Panc1 (cell line): ENCODE results near the gene PPCDC. TPM values are rescaled to one million over a fixed set of nuclear protein-coding genes. Genes with fewer than 3 reads are reported as not detected.
A peak's percentile ranks its signal among the peaks of the same experiment; 100 is the strongest.

ENCODE experiments used
- ATAC-seq: fragments of 200-7000 bp; cut with Tn5 transposase; 2 replicates; pipeline ENCODE4 v1.9.1; 2020; ENCODE audit warnings: mild to moderate bottlenecking, moderate library complexity
- BruUV-seq: library from RNA; stranded (reverse); fragments of 400-500 nt; replicated peaks from 2 replicates; lab custom pipeline; 2021; lab: Mats Ljungman, UMichigan
- CTCF ChIA-PET: fragments of 300-600 bp; sonication (Branson Sonifier 250); formaldehyde crosslinking; loops from one replicate; lab custom pipeline; 2022; ENCODE audit warnings: antibody characterized with exemption; lab: Charles Lee
- POLR2A ChIA-PET: fragments of 300-600 bp; sonication (Branson Sonifier 250); formaldehyde crosslinking; loops from one replicate; lab custom pipeline; 2022; ENCODE audit warnings: antibody characterized with exemption; lab: Charles Lee
- DNase-seq: peaks from one replicate; pipeline ENCODE4 v3.0.0-alpha.2; 2010; ENCODE audit warnings: low read depth, low spot score
- H3K27ac ChIP-seq: 2 replicates; pipeline ENCODE4 v1.5.1; 2011; ENCODE audit warnings: mild to moderate bottlenecking, low read length, inconsistent platforms
- H3K27me3 ChIP-seq: fragments of 200-500 bp; sonication (Bioruptor generic); 2 replicates; pipeline ENCODE4 v1.6.0; 2014; ENCODE audit warnings: low read length, inconsistent platforms; ENCODE audit not compliant: control insufficient read depth, insufficient read depth
- H3K36me3 ChIP-seq: fragments of 200-500 bp; sonication (Bioruptor generic); 2 replicates; pipeline ENCODE4 v1.5.1; 2014; ENCODE audit warnings: inconsistent platforms, mild to moderate bottlenecking, low read length, moderate library complexity; ENCODE audit not compliant: control insufficient read depth, insufficient read depth
- H3K4me1 ChIP-seq: 2 replicates; pipeline ENCODE4 v1.5.1; 2011; ENCODE audit warnings: inconsistent platforms, mild to moderate bottlenecking, low read length, moderate library complexity; ENCODE audit not compliant: control insufficient read depth, insufficient read depth
- H3K4me3 ChIP-seq, 2 experiments: 2 replicates each; pipeline ENCODE4 v1.5.1; 2011 to 2012; ENCODE audit warnings: low read depth in 2 of 2, low read length in 2 of 2, mild to moderate bottlenecking in 2 of 2, inconsistent platforms in 1 of 2, moderate library complexity in 1 of 2
- H3K9me3 ChIP-seq: fragments of 200-500 bp; sonication (Bioruptor generic); 2 replicates; pipeline ENCODE4 v1.5.1; 2014; ENCODE audit warnings: low read depth, mild to moderate bottlenecking, inconsistent platforms, low read length, moderate library complexity; ENCODE audit not compliant: control insufficient read depth, insufficient read depth
- POLR2AphosphoS5 ChIP-seq: IDR thresholded peaks from 2 replicates; pipeline ENCODE4 v1.6.1; 2012; ENCODE audit warnings: mild to moderate bottlenecking, low read depth, low read length, moderate library complexity
- SIN3A ChIP-seq: IDR thresholded peaks from 2 replicates; pipeline ENCODE4 v1.6.1; 2012; ENCODE audit warnings: low read depth, mild to moderate bottlenecking, low read length, moderate library complexity, borderline replicate concordance; ENCODE audit not compliant: insufficient read depth
- TCF7L2 ChIP-seq: IDR thresholded peaks from 2 replicates; pipeline ENCODE4 v1.6.1; 2011; ENCODE audit warnings: mild to moderate bottlenecking, low read depth, low read length, inconsistent platforms
- in situ Hi-C: cut with HindIII; loops from 2 replicates; pipeline ENCODE4 v1.10.0; 2016; ENCODE audit warnings: low sequenced_read_pairs, low pct_unique_long_range_greater_than_20kb
- intact Hi-C: fragments of 100-400 bp; cut with micrococcal nuclease; formaldehyde crosslinking; loops from one replicate; pipeline ENCODE4 v1.10.0; 2022; ENCODE audit not compliant: unreplicated experiment
- total RNA-seq: library from RNA; stranded (reverse); gene quantifications from one replicate; pipeline ENCODE4 v1.2.1, GENCODE V29; 2021; ENCODE audit not compliant: unreplicated experiment
- TF ChIP-seq, protein P1 (sequence below), 2 experiments: IDR thresholded peaks; 2 replicates each; pipeline ENCODE4 v1.6.1; 2011 to 2012; ENCODE audit warnings: low read depth in 2 of 2, control low read depth in 1 of 2, low read length in 1 of 2, mild to moderate bottlenecking in 1 of 2, moderate library complexity in 1 of 2; ENCODE audit not compliant: insufficient read depth in 1 of 2
- TF ChIP-seq, protein P2 (sequence below): fragments of 450-650 bp; IDR thresholded peaks from 2 replicates; pipeline ENCODE4 v1.5.1; 2017; ENCODE audit warnings: mild to moderate bottlenecking

Gene PPCDC
- total RNA-seq, 1 experiment from 2014 or later: 26.1 TPM

DNA sequence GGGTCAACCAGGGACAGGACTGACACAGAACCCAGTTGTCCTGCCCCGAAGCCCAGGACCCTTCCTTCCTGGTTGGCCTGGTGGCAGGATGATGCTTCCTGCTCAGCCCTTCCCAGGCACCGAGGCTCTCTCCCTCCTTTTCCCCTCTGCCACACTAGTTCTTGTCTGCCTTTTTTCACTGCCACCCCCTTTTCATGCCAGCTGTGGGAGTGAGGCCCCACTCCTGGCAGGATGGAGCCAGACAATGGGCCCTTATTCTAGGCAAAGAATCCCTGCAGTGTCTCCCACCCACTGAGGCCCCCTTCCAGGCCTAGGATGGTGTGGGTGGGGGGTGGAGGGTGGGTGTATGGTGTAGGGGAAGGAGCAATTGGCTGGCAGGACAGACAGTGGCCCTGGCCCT is 29.2 kb upstream of the PPCDC start:
- no peaks in the 10 kb centered on the region for H3K36me3 ChIP-seq
- intact Hi-C loops (no loop called here), in situ Hi-C loops (no loop called here)
- ATAC-seq (no peak), DNase-seq (no peak)
- no peaks in the 10 kb centered on the region for H3K9me3 ChIP-seq
- no TSS peak for BruUV-seq
- H3K27me3 ChIP-seq: peaks cover 5% of the 10 kb centered on the region; the same call in 1 of the 2 replicates
- ChIA-PET CTCF (interaction anchor here (0.7 kb wide), 1 partner anchor 163 kb away, joined by 3 read pairs; no protein-coding TSS in a partner anchor), POLR2A (no interaction called here)
- no peak overlapping the region for H3K27ac ChIP-seq
- no peak overlapping the region for H3K4me3 ChIP-seq
- no peak for TF ChIP-seq POLR2AphosphoS5
- no peak for TF ChIP-seq TCF7L2
- TF ChIP-seq, protein P1, sequence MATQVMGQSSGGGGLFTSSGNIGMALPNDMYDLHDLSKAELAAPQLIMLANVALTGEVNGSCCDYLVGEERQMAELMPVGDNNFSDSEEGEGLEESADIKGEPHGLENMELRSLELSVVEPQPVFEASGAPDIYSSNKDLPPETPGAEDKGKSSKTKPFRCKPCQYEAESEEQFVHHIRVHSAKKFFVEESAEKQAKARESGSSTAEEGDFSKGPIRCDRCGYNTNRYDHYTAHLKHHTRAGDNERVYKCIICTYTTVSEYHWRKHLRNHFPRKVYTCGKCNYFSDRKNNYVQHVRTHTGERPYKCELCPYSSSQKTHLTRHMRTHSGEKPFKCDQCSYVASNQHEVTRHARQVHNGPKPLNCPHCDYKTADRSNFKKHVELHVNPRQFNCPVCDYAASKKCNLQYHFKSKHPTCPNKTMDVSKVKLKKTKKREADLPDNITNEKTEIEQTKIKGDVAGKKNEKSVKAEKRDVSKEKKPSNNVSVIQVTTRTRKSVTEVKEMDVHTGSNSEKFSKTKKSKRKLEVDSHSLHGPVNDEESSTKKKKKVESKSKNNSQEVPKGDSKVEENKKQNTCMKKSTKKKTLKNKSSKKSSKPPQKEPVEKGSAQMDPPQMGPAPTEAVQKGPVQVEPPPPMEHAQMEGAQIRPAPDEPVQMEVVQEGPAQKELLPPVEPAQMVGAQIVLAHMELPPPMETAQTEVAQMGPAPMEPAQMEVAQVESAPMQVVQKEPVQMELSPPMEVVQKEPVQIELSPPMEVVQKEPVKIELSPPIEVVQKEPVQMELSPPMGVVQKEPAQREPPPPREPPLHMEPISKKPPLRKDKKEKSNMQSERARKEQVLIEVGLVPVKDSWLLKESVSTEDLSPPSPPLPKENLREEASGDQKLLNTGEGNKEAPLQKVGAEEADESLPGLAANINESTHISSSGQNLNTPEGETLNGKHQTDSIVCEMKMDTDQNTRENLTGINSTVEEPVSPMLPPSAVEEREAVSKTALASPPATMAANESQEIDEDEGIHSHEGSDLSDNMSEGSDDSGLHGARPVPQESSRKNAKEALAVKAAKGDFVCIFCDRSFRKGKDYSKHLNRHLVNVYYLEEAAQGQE (IDR thresholded peaks at IDR 0.05; ENCODE audit: insufficient read depth in 1 of 2, low read depth in 2 of 2, low read length in 1 of 2): no peak
- TF ChIP-seq, protein P2, sequence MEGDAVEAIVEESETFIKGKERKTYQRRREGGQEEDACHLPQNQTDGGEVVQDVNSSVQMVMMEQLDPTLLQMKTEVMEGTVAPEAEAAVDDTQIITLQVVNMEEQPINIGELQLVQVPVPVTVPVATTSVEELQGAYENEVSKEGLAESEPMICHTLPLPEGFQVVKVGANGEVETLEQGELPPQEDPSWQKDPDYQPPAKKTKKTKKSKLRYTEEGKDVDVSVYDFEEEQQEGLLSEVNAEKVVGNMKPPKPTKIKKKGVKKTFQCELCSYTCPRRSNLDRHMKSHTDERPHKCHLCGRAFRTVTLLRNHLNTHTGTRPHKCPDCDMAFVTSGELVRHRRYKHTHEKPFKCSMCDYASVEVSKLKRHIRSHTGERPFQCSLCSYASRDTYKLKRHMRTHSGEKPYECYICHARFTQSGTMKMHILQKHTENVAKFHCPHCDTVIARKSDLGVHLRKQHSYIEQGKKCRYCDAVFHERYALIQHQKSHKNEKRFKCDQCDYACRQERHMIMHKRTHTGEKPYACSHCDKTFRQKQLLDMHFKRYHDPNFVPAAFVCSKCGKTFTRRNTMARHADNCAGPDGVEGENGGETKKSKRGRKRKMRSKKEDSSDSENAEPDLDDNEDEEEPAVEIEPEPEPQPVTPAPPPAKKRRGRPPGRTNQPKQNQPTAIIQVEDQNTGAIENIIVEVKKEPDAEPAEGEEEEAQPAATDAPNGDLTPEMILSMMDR: no peak
- no peak for TF ChIP-seq SIN3A
- H3K4me1 ChIP-seq: peaks cover 3% of the 10 kb centered on the region; the same call in 1 of the 2 replicates

DNA sequence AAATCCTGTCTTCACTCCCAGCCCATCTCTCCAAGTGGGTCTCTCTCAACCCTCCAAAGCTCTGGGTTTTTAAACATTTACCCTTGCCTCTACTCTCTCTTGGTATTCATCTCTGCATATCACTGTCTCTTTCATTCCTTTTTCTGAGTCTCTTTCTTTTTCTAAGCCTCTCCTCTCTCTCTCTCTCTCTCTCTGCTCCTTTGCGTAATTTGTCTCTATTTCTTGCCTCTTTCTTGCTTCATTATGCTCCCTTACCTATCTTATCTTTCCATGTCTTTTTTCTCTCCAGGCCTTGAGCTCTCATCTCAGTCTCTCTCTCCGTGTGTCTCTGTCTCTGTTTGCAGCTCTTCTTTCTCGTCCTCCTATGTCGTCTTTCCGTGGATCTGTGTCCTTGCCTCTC is 28.7 kb upstream of the PPCDC start:
- CTCF ChIA-PET: interaction anchor here (0.5 to 0.7 kb wide), 2 partner anchors 162 to 415 kb away, joined by 3 read pairs; no protein-coding TSS in a partner anchor
- no TSS peak for BruUV-seq
- DNase-seq (no peak), ATAC-seq (no peak)
- in situ Hi-C loops (no loop called here), intact Hi-C loops (no loop called here)
- Histone ChIP-seq H3K4me3 (peak overlapping the region; percentile 54 to 57), H3K9me3 (no peaks in the 10 kb centered on the region), H3K4me1 (peaks cover 3% of the 10 kb centered on the region; the same call in 1 of the 2 replicates), H3K27me3 (peaks cover 5% of the 10 kb centered on the region; the same call in 1 of the 2 replicates), H3K36me3 (no peaks in the 10 kb centered on the region), H3K27ac (no peak overlapping the region)
- TF ChIP-seq SIN3A (no peak), TCF7L2 (no peak)
- POLR2A ChIA-PET: no interaction called here

DNA sequence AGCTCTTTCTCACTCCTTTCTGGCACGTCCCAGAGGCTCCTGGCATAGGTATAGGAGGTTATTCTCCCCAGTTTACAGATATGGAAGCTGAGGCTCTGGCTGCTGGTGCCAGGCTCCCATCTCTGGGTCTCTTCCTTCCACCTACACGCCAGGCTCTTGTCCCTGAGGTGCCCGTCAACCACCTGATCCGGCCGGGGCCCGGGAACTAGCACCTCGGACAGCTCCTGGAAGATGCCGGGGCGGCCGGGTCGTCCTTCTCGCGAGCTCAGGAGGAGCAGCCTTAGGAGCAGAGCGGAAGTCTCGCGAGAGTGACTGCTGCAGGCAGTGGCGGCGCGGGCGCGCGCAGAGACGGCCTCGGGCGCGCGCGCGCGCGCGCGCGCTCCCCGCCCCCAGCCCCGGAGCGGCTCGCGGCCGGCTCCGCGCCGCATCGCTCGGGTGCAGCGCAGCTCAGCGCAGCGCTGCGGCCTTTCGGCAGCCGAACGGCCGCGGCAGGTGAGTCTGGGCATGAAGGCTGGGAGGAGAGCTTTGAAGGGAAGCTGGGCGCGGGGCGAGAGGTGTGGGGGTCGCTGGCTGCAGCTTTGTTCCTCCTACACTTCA is 28.1 kb upstream of the PPCDC start, which contains the start of gene SCAMP5:
Gene SCAMP5, plus strand, starts transcription at position 382 of the 597 bp plus-strand sequence. CDS start 16,277 bp downstream, outside the sequence.
- no peak for TF ChIP-seq POLR2AphosphoS5
- TF ChIP-seq, protein P2: no peak
- TF ChIP-seq, protein P1 (IDR thresholded peaks at IDR 0.05; ENCODE audit: insufficient read depth in 1 of 2, low read depth in 2 of 2, low read length in 1 of 2): peak; percentile 99
- TF ChIP-seq SIN3A: peak; percentile 93; the same call in 1 of the 2 replicates
- TF ChIP-seq TCF7L2: 0 out of 2 replicates have a peak, but pooled peaks have one; percentile 18
- DNase-seq (peak; percentile 41), ATAC-seq (peak; percentile 92)
- BruUV-seq: no TSS peak
- no peak within 1 kb of the TSS for H3K27ac ChIP-seq
- peaks cover 3% of the 10 kb centered on the region; the same call in 1 of the 2 replicates for H3K4me1 ChIP-seq
- no peaks in the 10 kb centered on the region for H3K9me3 ChIP-seq
- ChIA-PET POLR2A (interaction anchor here (0.5 kb wide), 1 partner anchor 219 kb away, joined by 4 read pairs; no protein-coding TSS in a partner anchor), CTCF (interaction anchor here (0.5 to 0.7 kb wide), 2 partner anchors 162 to 415 kb away, joined by 3 read pairs; no protein-coding TSS in a partner anchor)
- in situ Hi-C loops: no loop called here
- H3K36me3 ChIP-seq: no peaks in the 10 kb centered on the region
- peak within 1 kb of the TSS; percentile 57 to 69 for H3K4me3 ChIP-seq
- peaks cover 5% of the 10 kb centered on the region; the same call in 1 of the 2 replicates for H3K27me3 ChIP-seq
- intact Hi-C loops: no loop called here
